HEK293 (cell line): Measurements from ENCODE around the gene LASP1.

ENCODE experiments used
- ATF2 ChIP-seq: fragments of 450-650 bp; formaldehyde crosslinking; IDR thresholded peaks from 2 replicates; pipeline ENCODE4 v1.5.1; 2016; ENCODE audit warnings: missing biosample characterization, missing genetic modification characterization, low read depth
- EGR2 ChIP-seq: fragments of 450-650 bp; formaldehyde crosslinking; IDR thresholded peaks from 2 replicates; pipeline ENCODE4 v1.5.1; 2016; ENCODE audit warnings: low read depth, missing biosample characterization, missing genetic modification characterization
- GLI2 ChIP-seq: fragments of 450-650 bp; formaldehyde crosslinking; IDR thresholded peaks from 2 replicates; pipeline ENCODE4; 2017; ENCODE audit warnings: missing biosample characterization, missing genetic modification characterization, low read depth, borderline replicate concordance
- SP7 ChIP-seq: fragments of 450-650 bp; formaldehyde crosslinking; IDR thresholded peaks from 2 replicates; pipeline ENCODE4 v1.5.1; 2016; ENCODE audit warnings: missing biosample characterization, missing genetic modification characterization
- ZBTB17 ChIP-seq: fragments of 450-650 bp; formaldehyde crosslinking; IDR thresholded peaks from 2 replicates; pipeline ENCODE4 v1.5.1; 2016; ENCODE audit warnings: missing biosample characterization, missing genetic modification characterization
- ZBTB21 ChIP-seq: fragments of 450-650 bp; formaldehyde crosslinking; IDR thresholded peaks from 2 replicates; pipeline ENCODE4 v1.5.1; 2017; ENCODE audit warnings: missing biosample characterization, missing genetic modification characterization
- ZBTB7A ChIP-seq: fragments of 450-650 bp; formaldehyde crosslinking; IDR thresholded peaks from 2 replicates; pipeline ENCODE4 v1.5.1; 2016; ENCODE audit warnings: low read depth, missing biosample characterization, missing genetic modification characterization
- ZNF10 ChIP-seq: fragments of 450-650 bp; formaldehyde crosslinking; IDR thresholded peaks from 2 replicates; pipeline ENCODE4 v1.5.1; 2017; ENCODE audit warnings: missing biosample characterization, missing genetic modification characterization
- ZNF133 ChIP-seq: fragments of 450-650 bp; formaldehyde crosslinking; IDR thresholded peaks from 2 replicates; pipeline ENCODE4 v1.5.1; 2016; ENCODE audit warnings: missing biosample characterization, missing genetic modification characterization
- ZNF140 ChIP-seq: fragments of 450-650 bp; formaldehyde crosslinking; IDR thresholded peaks from 2 replicates; pipeline ENCODE4 v1.5.1; 2016; ENCODE audit warnings: missing biosample characterization, missing genetic modification characterization
- ZNF16 ChIP-seq: fragments of 450-650 bp; formaldehyde crosslinking; IDR thresholded peaks from 2 replicates; pipeline ENCODE4 v1.5.1; 2016; ENCODE audit warnings: low read depth, missing biosample characterization, missing genetic modification characterization
- ZNF169 ChIP-seq: fragments of 450-650 bp; formaldehyde crosslinking; IDR thresholded peaks from 2 replicates; pipeline ENCODE4 v1.5.1; 2016; ENCODE audit warnings: missing biosample characterization, missing genetic modification characterization
- ZNF174 ChIP-seq: fragments of 450-650 bp; formaldehyde crosslinking; IDR thresholded peaks from 2 replicates; pipeline ENCODE4 v1.5.0; 2017; ENCODE audit warnings: missing biosample characterization, mild to moderate bottlenecking, missing genetic modification characterization
- ZNF223 ChIP-seq: fragments of 450-650 bp; formaldehyde crosslinking; IDR thresholded peaks from 2 replicates; pipeline ENCODE4 v1.5.1; 2016; ENCODE audit warnings: missing biosample characterization, missing genetic modification characterization
- ZNF274 ChIP-seq, 2 experiments: fragments of 200-500 bp in 1 of 2; fragments of 450-650 bp in 1 of 2; sonication (Bioruptor generic) in 1 of 2; formaldehyde crosslinking in 1 of 2; IDR thresholded peaks; 2 replicates each; pipeline versions ENCODE4 v1.5.1 to v1.6.1; 2014 to 2016; ENCODE audit warnings: borderline replicate concordance in 1 of 2, inconsistent platforms in 1 of 2, low read length in 1 of 2, missing biosample characterization in 1 of 2, missing genetic modification characterization in 1 of 2
- ZNF302 ChIP-seq: fragments of 450-650 bp; formaldehyde crosslinking; IDR thresholded peaks from 2 replicates; pipeline ENCODE4 v1.5.1; 2016; ENCODE audit warnings: missing biosample characterization, missing genetic modification characterization, low read depth
- ZNF354C ChIP-seq: fragments of 450-650 bp; formaldehyde crosslinking; IDR thresholded peaks from 2 replicates; pipeline ENCODE4 v1.5.1; 2016; ENCODE audit warnings: missing biosample characterization, missing genetic modification characterization, low read depth, borderline replicate concordance
- ZNF37A ChIP-seq: fragments of 450-650 bp; IDR thresholded peaks from 2 replicates; pipeline ENCODE4 v1.5.1; 2018; ENCODE audit warnings: missing biosample characterization, missing genetic modification characterization
- ZNF391 ChIP-seq: fragments of 450-650 bp; formaldehyde crosslinking; IDR thresholded peaks from 2 replicates; pipeline ENCODE4 v1.5.1; 2016; ENCODE audit warnings: low read depth, missing biosample characterization, missing genetic modification characterization, borderline replicate concordance
- ZNF48 ChIP-seq: fragments of 450-650 bp; formaldehyde crosslinking; IDR thresholded peaks from 2 replicates; pipeline ENCODE4 v1.5.1; 2016; ENCODE audit warnings: missing biosample characterization, missing genetic modification characterization
- ZNF518A ChIP-seq: fragments of 450-650 bp; formaldehyde crosslinking; conservative IDR thresholded peaks from 2 replicates; pipeline ENCODE4 v1.5.1; 2016; ENCODE audit warnings: low read depth, missing biosample characterization, missing genetic modification characterization
- ZNF561 ChIP-seq: fragments of 450-650 bp; IDR thresholded peaks from 2 replicates; pipeline ENCODE4 v1.5.1; 2018; ENCODE audit warnings: missing biosample characterization, missing genetic modification characterization, borderline replicate concordance
- ZNF747 ChIP-seq: fragments of 450-650 bp; formaldehyde crosslinking; IDR thresholded peaks from 2 replicates; pipeline ENCODE4 v1.5.1; 2016; ENCODE audit warnings: missing biosample characterization, missing genetic modification characterization
- ZNF785 ChIP-seq: fragments of 450-650 bp; formaldehyde crosslinking; IDR thresholded peaks from 2 replicates; pipeline ENCODE4 v1.5.1; 2016; ENCODE audit warnings: missing biosample characterization, missing genetic modification characterization
- ZNF792 ChIP-seq: fragments of 450-650 bp; formaldehyde crosslinking; IDR thresholded peaks from 2 replicates; pipeline ENCODE4 v1.5.1; 2016; ENCODE audit warnings: missing biosample characterization, missing genetic modification characterization
- ZNF837 ChIP-seq: fragments of 450-650 bp; formaldehyde crosslinking; IDR thresholded peaks from 2 replicates; pipeline ENCODE4 v1.5.1; 2016; ENCODE audit warnings: missing biosample characterization, missing genetic modification characterization
- ZSCAN30 ChIP-seq: fragments of 450-650 bp; IDR thresholded peaks from 2 replicates; pipeline ENCODE4 v1.5.1; 2018; ENCODE audit warnings: missing biosample characterization, mild to moderate bottlenecking, missing genetic modification characterization, moderate library complexity
- ZSCAN4 ChIP-seq: fragments of 450-650 bp; formaldehyde crosslinking; IDR thresholded peaks from 2 replicates; pipeline ENCODE4 v1.5.1; 2017; ENCODE audit warnings: missing biosample characterization, missing genetic modification characterization
- TF ChIP-seq, protein P1 (sequence below): fragments of 450-650 bp; formaldehyde crosslinking; IDR thresholded peaks from 2 replicates; pipeline ENCODE4 v1.5.1; 2016; ENCODE audit warnings: missing biosample characterization, missing genetic modification characterization

The LASP1 gene

GRCh38 chr17:38867179-38867967 is 2.5 kb upstream of the LASP1 start (continued):
- TF ChIP-seq ZNF354C (no peak), ZNF10 (tag by site-specific recombination) (no peak), ZNF792 (tag by site-specific recombination) (no peak), ZNF140 (no peak), ZNF223 (no peak), ZSCAN4 (tag by site-specific recombination) (no peak), ZBTB17 (tag by site-specific recombination) (no peak), ZNF837 (no peak), ZNF16 (tag by site-specific recombination) (no peak), EGR2 (tag by site-specific recombination) (no peak), ZNF518A (no peak), ZBTB21 (no peak), ZNF37A (tag by site-specific recombination) (peak; percentile 52; the same call in 1 of the 2 replicates), ZNF174 (tag by site-specific recombination) (no peak), ZNF391 (tag by site-specific recombination) (0 out of 2 replicates have a peak, but pooled peaks have one; percentile 26), SP7 (tag by site-specific recombination) (peak; percentile 77), ZNF561 (peak; percentile 91), ZNF747 (tag by site-specific recombination) (no peak), ZBTB7A (tag by site-specific recombination) (peak; percentile 43), ATF2 (no peak), ZNF785 (tag by site-specific recombination) (no peak), ZNF169 (tag by site-specific recombination) (no peak), GLI2 (tag by site-specific recombination) (no peak), ZNF302 (no peak), ZNF48 (tag by site-specific recombination) (no peak), ZNF133 (tag by site-specific recombination) (no peak), ZNF274 (IDR thresholded peaks at IDR 0.05; ENCODE audit: low read length) (no peak), ZNF274 (tag by site-specific recombination; IDR thresholded peaks at IDR 0.05; ENCODE audit: borderline replicate concordance) (no peak), ZSCAN30 (tag by site-specific recombination) (peak; percentile 77; the same call in 1 of the 2 replicates)
- TF ChIP-seq, protein P1, sequence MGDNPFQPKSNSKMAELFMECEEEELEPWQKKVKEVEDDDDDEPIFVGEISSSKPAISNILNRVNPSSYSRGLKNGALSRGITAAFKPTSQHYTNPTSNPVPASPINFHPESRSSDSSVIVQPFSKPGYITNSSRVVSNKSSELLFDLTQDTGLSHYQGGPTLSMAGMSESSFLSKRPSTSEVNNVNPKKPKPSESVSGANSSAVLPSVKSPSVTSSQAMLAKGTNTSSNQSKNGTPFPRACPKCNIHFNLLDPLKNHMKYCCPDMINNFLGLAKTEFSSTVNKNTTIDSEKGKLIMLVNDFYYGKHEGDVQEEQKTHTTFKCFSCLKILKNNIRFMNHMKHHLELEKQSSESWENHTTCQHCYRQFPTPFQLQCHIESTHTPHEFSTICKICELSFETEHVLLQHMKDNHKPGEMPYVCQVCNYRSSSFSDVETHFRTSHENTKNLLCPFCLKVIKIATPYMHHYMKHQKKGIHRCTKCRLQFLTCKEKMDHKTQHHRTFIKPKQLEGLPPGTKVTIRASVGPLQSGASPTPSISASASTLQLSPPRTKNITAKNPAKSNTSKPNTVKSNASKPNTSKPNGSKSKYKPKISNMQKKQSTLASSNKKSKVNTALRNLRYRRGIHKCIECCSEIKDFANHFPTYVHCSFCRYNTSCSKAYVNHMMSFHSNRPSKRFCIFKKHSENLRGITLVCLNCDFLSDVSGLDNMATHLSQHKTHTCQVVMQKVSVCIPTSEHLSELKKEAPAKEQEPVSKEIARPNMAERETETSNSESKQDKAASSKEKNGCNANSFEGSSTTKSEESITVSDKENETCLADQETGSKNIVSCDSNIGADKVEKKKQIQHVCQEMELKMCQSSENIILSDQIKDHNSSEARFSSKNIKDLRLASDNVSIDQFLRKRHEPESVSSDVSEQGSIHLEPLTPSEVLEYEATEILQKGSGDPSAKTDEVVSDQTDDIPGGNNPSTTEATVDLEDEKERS (tag by site-specific recombination) = no peak
